ENCODE measurements around the gene RIF1.
A peak's percentile ranks its signal among the peaks of the same experiment; 100 is the strongest.

GRCh38 chr2:151374436-151374835, 35.3 kb upstream of the RIF1 start:
- TF ChIP-seq EZH2phosphoT487 (IDR thresholded peaks at IDR 0.05; ENCODE audit: borderline replicate concordance, low read depth) (no peak), CHD2 (IDR thresholded peaks at IDR 0.05; ENCODE audit: low read length, partially characterized antibody) (no peak), POLR2AphosphoS5 (IDR thresholded peaks at IDR 0.05; ENCODE audit: low read depth, low read length) (no peak), IRF3 (IDR thresholded peaks at IDR 0.05; ENCODE audit: low read depth, low read length) (no peak), YY1 (IDR thresholded peaks at IDR 0.05; ENCODE audit: low read depth) (no peak), GATA2 (CRISPR knock-in tag; IDR thresholded peaks at IDR 0.05) (no peak), EP300 (IDR thresholded peaks at IDR 0.05; ENCODE audit: borderline replicate concordance in 1 of 2, low read depth in 1 of 2, low read length in 1 of 2) (peak in 1 of 2 experiments; percentile 55; a peak in 1 of 4 replicates), SMC3 (IDR thresholded peaks at IDR 0.05; ENCODE audit: low read depth, low read length) (no peak), RAD21 (IDR thresholded peaks at IDR 0.05; ENCODE audit: low read length) (no peak)
- TF ChIP-seq, protein P1, sequence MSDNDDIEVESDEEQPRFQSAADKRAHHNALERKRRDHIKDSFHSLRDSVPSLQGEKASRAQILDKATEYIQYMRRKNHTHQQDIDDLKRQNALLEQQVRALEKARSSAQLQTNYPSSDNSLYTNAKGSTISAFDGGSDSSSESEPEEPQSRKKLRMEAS (IDR thresholded peaks at IDR 0.05; ENCODE audit: low read depth) = no peak
- TF ChIP-seq, protein P2, sequence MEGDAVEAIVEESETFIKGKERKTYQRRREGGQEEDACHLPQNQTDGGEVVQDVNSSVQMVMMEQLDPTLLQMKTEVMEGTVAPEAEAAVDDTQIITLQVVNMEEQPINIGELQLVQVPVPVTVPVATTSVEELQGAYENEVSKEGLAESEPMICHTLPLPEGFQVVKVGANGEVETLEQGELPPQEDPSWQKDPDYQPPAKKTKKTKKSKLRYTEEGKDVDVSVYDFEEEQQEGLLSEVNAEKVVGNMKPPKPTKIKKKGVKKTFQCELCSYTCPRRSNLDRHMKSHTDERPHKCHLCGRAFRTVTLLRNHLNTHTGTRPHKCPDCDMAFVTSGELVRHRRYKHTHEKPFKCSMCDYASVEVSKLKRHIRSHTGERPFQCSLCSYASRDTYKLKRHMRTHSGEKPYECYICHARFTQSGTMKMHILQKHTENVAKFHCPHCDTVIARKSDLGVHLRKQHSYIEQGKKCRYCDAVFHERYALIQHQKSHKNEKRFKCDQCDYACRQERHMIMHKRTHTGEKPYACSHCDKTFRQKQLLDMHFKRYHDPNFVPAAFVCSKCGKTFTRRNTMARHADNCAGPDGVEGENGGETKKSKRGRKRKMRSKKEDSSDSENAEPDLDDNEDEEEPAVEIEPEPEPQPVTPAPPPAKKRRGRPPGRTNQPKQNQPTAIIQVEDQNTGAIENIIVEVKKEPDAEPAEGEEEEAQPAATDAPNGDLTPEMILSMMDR (IDR thresholded peaks at IDR 0.05) = no peak
- TF ChIP-seq, protein P3, sequence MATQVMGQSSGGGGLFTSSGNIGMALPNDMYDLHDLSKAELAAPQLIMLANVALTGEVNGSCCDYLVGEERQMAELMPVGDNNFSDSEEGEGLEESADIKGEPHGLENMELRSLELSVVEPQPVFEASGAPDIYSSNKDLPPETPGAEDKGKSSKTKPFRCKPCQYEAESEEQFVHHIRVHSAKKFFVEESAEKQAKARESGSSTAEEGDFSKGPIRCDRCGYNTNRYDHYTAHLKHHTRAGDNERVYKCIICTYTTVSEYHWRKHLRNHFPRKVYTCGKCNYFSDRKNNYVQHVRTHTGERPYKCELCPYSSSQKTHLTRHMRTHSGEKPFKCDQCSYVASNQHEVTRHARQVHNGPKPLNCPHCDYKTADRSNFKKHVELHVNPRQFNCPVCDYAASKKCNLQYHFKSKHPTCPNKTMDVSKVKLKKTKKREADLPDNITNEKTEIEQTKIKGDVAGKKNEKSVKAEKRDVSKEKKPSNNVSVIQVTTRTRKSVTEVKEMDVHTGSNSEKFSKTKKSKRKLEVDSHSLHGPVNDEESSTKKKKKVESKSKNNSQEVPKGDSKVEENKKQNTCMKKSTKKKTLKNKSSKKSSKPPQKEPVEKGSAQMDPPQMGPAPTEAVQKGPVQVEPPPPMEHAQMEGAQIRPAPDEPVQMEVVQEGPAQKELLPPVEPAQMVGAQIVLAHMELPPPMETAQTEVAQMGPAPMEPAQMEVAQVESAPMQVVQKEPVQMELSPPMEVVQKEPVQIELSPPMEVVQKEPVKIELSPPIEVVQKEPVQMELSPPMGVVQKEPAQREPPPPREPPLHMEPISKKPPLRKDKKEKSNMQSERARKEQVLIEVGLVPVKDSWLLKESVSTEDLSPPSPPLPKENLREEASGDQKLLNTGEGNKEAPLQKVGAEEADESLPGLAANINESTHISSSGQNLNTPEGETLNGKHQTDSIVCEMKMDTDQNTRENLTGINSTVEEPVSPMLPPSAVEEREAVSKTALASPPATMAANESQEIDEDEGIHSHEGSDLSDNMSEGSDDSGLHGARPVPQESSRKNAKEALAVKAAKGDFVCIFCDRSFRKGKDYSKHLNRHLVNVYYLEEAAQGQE (IDR thresholded peaks at IDR 0.05; ENCODE audit: low read depth, low read length) = no peak
- TF ChIP-seq, protein P4, sequence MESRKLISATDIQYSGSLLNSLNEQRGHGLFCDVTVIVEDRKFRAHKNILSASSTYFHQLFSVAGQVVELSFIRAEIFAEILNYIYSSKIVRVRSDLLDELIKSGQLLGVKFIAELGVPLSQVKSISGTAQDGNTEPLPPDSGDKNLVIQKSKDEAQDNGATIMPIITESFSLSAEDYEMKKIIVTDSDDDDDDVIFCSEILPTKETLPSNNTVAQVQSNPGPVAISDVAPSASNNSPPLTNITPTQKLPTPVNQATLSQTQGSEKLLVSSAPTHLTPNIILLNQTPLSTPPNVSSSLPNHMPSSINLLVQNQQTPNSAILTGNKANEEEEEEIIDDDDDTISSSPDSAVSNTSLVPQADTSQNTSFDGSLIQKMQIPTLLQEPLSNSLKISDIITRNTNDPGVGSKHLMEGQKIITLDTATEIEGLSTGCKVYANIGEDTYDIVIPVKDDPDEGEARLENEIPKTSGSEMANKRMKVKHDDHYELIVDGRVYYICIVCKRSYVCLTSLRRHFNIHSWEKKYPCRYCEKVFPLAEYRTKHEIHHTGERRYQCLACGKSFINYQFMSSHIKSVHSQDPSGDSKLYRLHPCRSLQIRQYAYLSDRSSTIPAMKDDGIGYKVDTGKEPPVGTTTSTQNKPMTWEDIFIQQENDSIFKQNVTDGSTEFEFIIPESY (IDR thresholded peaks at IDR 0.05; ENCODE audit: borderline replicate concordance, low read depth) = no peak
